ENCODE results near the gene APMAP. TPM values are rescaled to one million over a fixed set of nuclear protein-coding genes. Genes with fewer than 3 reads are reported as not detected.

APMAP gene
- total RNA-seq, 1 experiment from 2014 or later, result 67.8 TPM

- H3K4me3 Mint-ChIP-seq, result no peak overlapping the region
- H3K56ac ChIP-seq (ENCODE audit: insufficient read length, low read depth, low read length), result no peak overlapping the region
These were observed 28.7 kb downstream of the APMAP start for GRCh38 chr20:24963672-24964505.

More at GRCh38 chr20:24963672-24964505, 28.7 kb downstream of the APMAP start:
- H2BK15ac ChIP-seq (ENCODE audit: low read depth, low read length), result no peak overlapping the region
- H4K8ac ChIP-seq (replicated peaks; ENCODE audit: insufficient read length, low read depth, low read length), result no peak overlapping the region
- H2AK5ac ChIP-seq (ENCODE audit: insufficient read length, low read length), result no peak overlapping the region
- H3K79me2 ChIP-seq (ENCODE audit: insufficient read depth, low read length), result no peaks in the 10 kb centered on the region
- no peaks in the 10 kb centered on the region for H3K27me3 ChIP-seq (ENCODE audit: insufficient read depth, low read length)
- H3K4me2 ChIP-seq (ENCODE audit: insufficient read depth, insufficient read length, low read length), result no peak overlapping the region
- H4K91ac ChIP-seq (ENCODE audit: insufficient read length, low read depth, low read length), result no peak overlapping the region
- peak; percentile 9 for DNase-seq
- H3K9me3 ChIP-seq (ENCODE audit: control insufficient read depth, low read depth, low read length), result no peaks in the 10 kb centered on the region
- H3K9ac ChIP-seq (ENCODE audit: extremely low read depth, insufficient read length, low read length), result no peak overlapping the region
- Mint-ChIP-seq H3K4me1 (no peaks in the 10 kb centered on the region), H3K27ac (no peak overlapping the region; a peak in 1 of 7 replicates), H3K9me3 (no peaks in the 10 kb centered on the region; a peak in 1 of 5 replicates), H3K36me3 (ENCODE audit: insufficient read depth in 1 of 3, low read depth in 3 of 3) (peaks cover 29 to 73% (median 43%) of the 10 kb centered on the region in 3 experiments; a peak in 6 of 7 replicates), H3K27me3 (ENCODE audit: low read depth) (no peaks in the 10 kb centered on the region)
- H3K4me1 ChIP-seq (ENCODE audit: insufficient read depth, low read length), result no peaks in the 10 kb centered on the region
- no peak for TF ChIP-seq CTCF (conservative IDR thresholded peaks at IDR 0.05)
- no CpG with 5 or more reads among the region's 21 CpGs for WGBS (ENCODE audit: extremely low coverage, insufficient read length, low lambda C conversion rate)
- no peak overlapping the region for H3K14ac ChIP-seq (ENCODE audit: insufficient read depth, low read length)
- no peaks in the 10 kb centered on the region for H3K23me2 ChIP-seq (ENCODE audit: insufficient read length, low read depth, low read length, poor library complexity, severe bottlenecking)
- no peak overlapping the region for H2BK20ac ChIP-seq (ENCODE audit: low read depth, low read length, poor library complexity, severe bottlenecking)
- no peak overlapping the region for H2BK12ac ChIP-seq (ENCODE audit: insufficient read length, low read depth, low read length)
- no peak overlapping the region for H3K27ac ChIP-seq (ENCODE audit: insufficient read length, low read depth, low read length)
- H3K79me1 ChIP-seq (ENCODE audit: insufficient read depth, low read depth, low read length, poor library complexity, severe bottlenecking), result no peaks in the 10 kb centered on the region
- H3K4ac ChIP-seq (ENCODE audit: low read depth, low read length), result no peak overlapping the region
- no peak overlapping the region for H2BK5ac ChIP-seq (ENCODE audit: insufficient read length, low read length)
- H3K18ac ChIP-seq (ENCODE audit: insufficient read length, low read depth, low read length), result no peak overlapping the region
- H4K20me1 ChIP-seq (ENCODE audit: control insufficient read depth, insufficient read depth, insufficient read length), result no peaks in the 10 kb centered on the region
- no peak overlapping the region for H3K23ac ChIP-seq (ENCODE audit: insufficient read length, low read depth, low read length)
- H2BK120ac ChIP-seq (ENCODE audit: low read depth, low read length, poor library complexity, severe bottlenecking), result no peak overlapping the region
- H3T11ph ChIP-seq (ENCODE audit: low read length), result no peak overlapping the region
- no peak overlapping the region for H4K5ac ChIP-seq (ENCODE audit: insufficient read length, low read depth, low read length)
- no peak overlapping the region for H2AFZ ChIP-seq (ENCODE audit: low read length)
